OCI-LY1 (cell line): ENCODE results near the gene ALPK1.
A peak's percentile ranks its signal among the peaks of the same experiment; 100 is the strongest.

Experiments used
- H2AFZ ChIP-seq: fragments of 200-600 bp; sonication (generic), shearing (Covaris generic); 2 replicates; pipeline ENCODE4 v1.6.0; 2014; ENCODE audit warnings: antibody characterized with exemption, mild to moderate bottlenecking, low read length
- H3F3A ChIP-seq: fragments of 200-600 bp; sonication (generic), shearing (Covaris generic); 2 replicates; pipeline ENCODE4 v1.6.0; 2014; ENCODE audit warnings: mild to moderate bottlenecking, antibody characterized with exemption, low read length, moderate library complexity; ENCODE audit not compliant: insufficient read depth
- H3K27ac ChIP-seq: fragments of 200-600 bp; sonication (generic); 2 replicates; pipeline ENCODE4 v1.5.1; 2014; ENCODE audit warnings: low read length, mixed run types, mild to moderate bottlenecking, low read depth; ENCODE audit not compliant: poor library complexity, severe bottlenecking
- H3K27me3 ChIP-seq: fragments of 200-600 bp; sonication (generic); 2 replicates; pipeline ENCODE4 v1.6.0; 2014; ENCODE audit warnings: antibody characterized with exemption, mild to moderate bottlenecking, low read length, moderate library complexity; ENCODE audit not compliant: insufficient read depth
- H3K36me3 ChIP-seq: fragments of 200-600 bp; sonication (generic); 2 replicates; pipeline ENCODE4 v1.6.1; 2014; ENCODE audit warnings: mild to moderate bottlenecking, antibody characterized with exemption, low read length, moderate library complexity, mixed read lengths; ENCODE audit not compliant: insufficient read depth
- H3K4me1 ChIP-seq: fragments of 200-600 bp; sonication (generic); 2 replicates; pipeline ENCODE4 v1.5.1; 2014; ENCODE audit warnings: mild to moderate bottlenecking, low read length, moderate library complexity; ENCODE audit not compliant: insufficient read depth, severe bottlenecking
- H3K4me2 ChIP-seq: fragments of 200-600 bp; sonication (generic), shearing (Covaris generic); 2 replicates; pipeline ENCODE4 v1.6.1; 2014; ENCODE audit warnings: low read length
- H3K4me3 ChIP-seq: fragments of 200-600 bp; sonication (generic); 2 replicates; pipeline ENCODE4 v1.5.1; 2014; ENCODE audit warnings: low read length, low read depth, mild to moderate bottlenecking, mixed read lengths; ENCODE audit not compliant: poor library complexity, severe bottlenecking
- H3K79me2 ChIP-seq: fragments of 200-600 bp; shearing (Covaris generic); 2 replicates; pipeline ENCODE4 v1.6.1; 2016; ENCODE audit warnings: mixed run types, low read length, mixed read lengths; ENCODE audit not compliant: insufficient read depth
- H3K9ac ChIP-seq: fragments of 200-600 bp; sonication (generic), shearing (Covaris generic); 2 replicates; pipeline ENCODE4 v1.6.1; 2014; ENCODE audit warnings: mild to moderate bottlenecking, low read length, mixed read lengths
- H3K9me2 ChIP-seq: fragments of 200-600 bp; sonication (generic), shearing (Covaris generic); 2 replicates; pipeline ENCODE4 v1.6.1; 2014; ENCODE audit warnings: low read depth, mild to moderate bottlenecking, low read length, mixed read lengths
- H3K9me3 ChIP-seq: fragments of 200-600 bp; shearing (Covaris generic); 2 replicates; pipeline ENCODE4 v1.6.1; 2014; ENCODE audit warnings: low read length, mixed read lengths
- H4K20me1 ChIP-seq: fragments of 200-600 bp; sonication (generic), shearing (Covaris generic); 2 replicates; pipeline ENCODE4 v1.6.0; 2016; ENCODE audit warnings: mild to moderate bottlenecking, low read length; ENCODE audit not compliant: insufficient read depth
- EZH2 ChIP-seq: fragments of 200-600 bp; sonication (generic), shearing (Covaris generic); IDR thresholded peaks from 2 replicates; pipeline ENCODE4 v1.8.0; 2017; ENCODE audit warnings: borderline replicate concordance, mixed run types, mild to moderate bottlenecking, antibody characterized with exemption, low read length, moderate library complexity, mixed read lengths
- TF ChIP-seq, protein P1 (sequence below): fragments of 200-600 bp; sonication (generic), shearing (Covaris generic); IDR thresholded peaks from 2 replicates; pipeline ENCODE4 v1.5.1; 2017; ENCODE audit warnings: mild to moderate bottlenecking, antibody characterized with exemption, low read length, moderate library complexity, mixed read lengths

ALPK1 gene

DNA sequence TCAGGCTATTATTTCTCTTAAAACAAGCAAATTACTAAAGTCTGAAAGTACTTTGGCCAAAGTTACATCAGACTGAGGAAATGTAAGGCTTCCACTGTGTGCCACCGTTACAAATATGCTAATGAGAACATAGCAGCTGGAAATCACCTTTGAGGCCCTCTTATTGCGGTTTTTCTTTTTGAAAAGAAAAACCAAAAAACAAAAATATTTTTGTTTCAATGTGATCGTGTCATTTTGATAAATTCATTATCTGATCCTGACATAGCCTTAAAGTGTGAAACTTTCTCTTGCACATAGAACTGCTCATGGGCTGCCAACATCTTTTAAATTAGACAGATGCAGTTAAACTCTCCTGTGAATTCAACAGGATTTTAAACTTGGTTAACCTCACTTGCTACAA is 8.7 kb upstream of the ALPK1 start:
- peak overlapping the region; percentile 85 for H3K4me2 ChIP-seq
- peak overlapping the region; percentile 99 for H3K27ac ChIP-seq
- peaks cover 5% of the 10 kb centered on the region; the same call in 1 of the 2 replicates for H3F3A ChIP-seq
- peak overlapping the region; percentile 71 for H3K9ac ChIP-seq
- H3K9me2 ChIP-seq, result no peaks in the 10 kb centered on the region
- H3K4me3 ChIP-seq, result peak overlapping the region; percentile 53
- H3K4me1 ChIP-seq, result peaks cover 54% of the 10 kb centered on the region
- peaks cover 16% of the 10 kb centered on the region for H3K36me3 ChIP-seq
- no peaks in the 10 kb centered on the region for H3K9me3 ChIP-seq
- TF ChIP-seq, protein P1, sequence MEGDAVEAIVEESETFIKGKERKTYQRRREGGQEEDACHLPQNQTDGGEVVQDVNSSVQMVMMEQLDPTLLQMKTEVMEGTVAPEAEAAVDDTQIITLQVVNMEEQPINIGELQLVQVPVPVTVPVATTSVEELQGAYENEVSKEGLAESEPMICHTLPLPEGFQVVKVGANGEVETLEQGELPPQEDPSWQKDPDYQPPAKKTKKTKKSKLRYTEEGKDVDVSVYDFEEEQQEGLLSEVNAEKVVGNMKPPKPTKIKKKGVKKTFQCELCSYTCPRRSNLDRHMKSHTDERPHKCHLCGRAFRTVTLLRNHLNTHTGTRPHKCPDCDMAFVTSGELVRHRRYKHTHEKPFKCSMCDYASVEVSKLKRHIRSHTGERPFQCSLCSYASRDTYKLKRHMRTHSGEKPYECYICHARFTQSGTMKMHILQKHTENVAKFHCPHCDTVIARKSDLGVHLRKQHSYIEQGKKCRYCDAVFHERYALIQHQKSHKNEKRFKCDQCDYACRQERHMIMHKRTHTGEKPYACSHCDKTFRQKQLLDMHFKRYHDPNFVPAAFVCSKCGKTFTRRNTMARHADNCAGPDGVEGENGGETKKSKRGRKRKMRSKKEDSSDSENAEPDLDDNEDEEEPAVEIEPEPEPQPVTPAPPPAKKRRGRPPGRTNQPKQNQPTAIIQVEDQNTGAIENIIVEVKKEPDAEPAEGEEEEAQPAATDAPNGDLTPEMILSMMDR, result no peak
- TF ChIP-seq EZH2, result no peak
- H2AFZ ChIP-seq, result peak overlapping the region; percentile 64; the same call in 1 of the 2 replicates
- no peaks in the 10 kb centered on the region for H3K27me3 ChIP-seq
- H3K79me2 ChIP-seq, result peaks cover 22% of the 10 kb centered on the region
- no peaks in the 10 kb centered on the region for H4K20me1 ChIP-seq

DNA sequence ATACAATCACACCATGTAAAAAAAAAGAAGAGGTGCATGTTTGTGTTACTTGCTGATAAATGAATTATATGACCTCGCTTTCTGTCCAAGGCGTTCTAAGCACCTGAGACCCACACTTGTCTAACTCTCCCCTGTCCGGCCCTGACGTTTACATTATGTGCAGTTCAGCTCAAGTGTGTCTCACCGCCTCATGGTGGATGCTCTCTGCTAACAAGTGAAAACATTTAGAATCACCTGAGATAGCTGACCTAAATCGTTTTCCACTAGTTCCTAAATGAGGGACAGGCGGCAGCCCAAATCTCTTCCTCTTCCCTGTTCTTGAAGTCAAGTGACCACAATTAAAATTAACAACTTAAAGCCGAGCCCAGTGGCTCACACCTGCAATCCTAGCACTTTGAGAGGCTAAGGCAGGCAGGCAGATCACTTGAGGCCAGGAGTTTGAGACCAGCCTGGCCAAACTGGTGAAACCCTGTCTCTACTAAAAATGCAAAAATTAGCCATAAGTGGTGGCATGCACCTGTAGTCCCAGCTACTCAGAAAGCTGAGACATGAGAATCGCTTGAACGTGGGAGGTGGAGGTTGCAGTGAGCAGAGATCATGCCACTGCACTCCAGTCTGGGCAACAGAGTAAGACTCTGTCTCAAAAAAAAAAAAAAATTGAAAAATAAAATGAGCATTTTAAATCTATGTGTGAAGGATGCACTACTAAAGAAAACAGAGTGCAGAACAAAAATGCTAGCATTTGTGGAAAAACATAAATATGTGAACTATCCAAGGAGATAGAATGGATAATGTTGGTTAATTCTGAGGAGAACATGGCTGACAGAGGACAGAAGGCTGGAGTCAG is 7.5 kb upstream of the ALPK1 start:
- Histone ChIP-seq H2AFZ (no peak overlapping the region), H3K27me3 (no peaks in the 10 kb centered on the region), H3K9ac (peak overlapping the region; percentile 71), H3K79me2 (peaks cover 10% of the 10 kb centered on the region), H3K9me2 (no peaks in the 10 kb centered on the region), H3K36me3 (peaks cover 5% of the 10 kb centered on the region), H3K9me3 (no peaks in the 10 kb centered on the region), H3F3A (peaks cover 5% of the 10 kb centered on the region; the same call in 1 of the 2 replicates), H3K27ac (peak overlapping the region; percentile 99), H4K20me1 (no peaks in the 10 kb centered on the region), H3K4me3 (no peak overlapping the region), H3K4me2 (peak overlapping the region; percentile 85), H3K4me1 (peaks cover 46% of the 10 kb centered on the region)
- TF ChIP-seq EZH2, result no peak
- TF ChIP-seq, protein P1, result no peak

DNA sequence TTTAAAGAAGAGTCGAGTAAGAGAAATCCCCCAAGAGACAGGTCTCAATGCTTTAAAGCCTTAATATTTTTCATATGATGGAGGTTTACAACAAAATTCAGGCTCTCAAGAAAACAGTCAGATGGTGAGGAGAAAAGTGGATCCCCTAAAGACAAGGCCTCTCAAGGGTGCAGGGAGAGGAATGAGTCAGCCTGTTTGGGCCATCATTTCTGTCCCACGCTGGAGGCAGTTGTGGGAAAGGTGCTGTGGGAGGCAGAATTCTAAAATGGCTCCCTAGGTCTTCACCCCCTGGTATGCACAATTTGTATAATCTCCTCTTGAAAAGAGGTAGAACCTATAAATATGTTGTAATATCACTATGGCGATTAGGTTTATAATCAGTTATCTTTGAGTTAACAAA is 6.8 kb upstream of the ALPK1 start:
- Histone ChIP-seq H3K9me2 (no peaks in the 10 kb centered on the region), H4K20me1 (no peaks in the 10 kb centered on the region), H3F3A (peaks cover 5% of the 10 kb centered on the region; the same call in 1 of the 2 replicates), H3K9me3 (no peaks in the 10 kb centered on the region), H3K9ac (no peak overlapping the region), H3K36me3 (no peaks in the 10 kb centered on the region; the same call in 1 of the 2 replicates), H3K27me3 (no peaks in the 10 kb centered on the region), H3K79me2 (peaks cover 3% of the 10 kb centered on the region), H3K27ac (peak overlapping the region; percentile 99), H3K4me3 (no peak overlapping the region), H2AFZ (no peak overlapping the region), H3K4me2 (no peak overlapping the region), H3K4me1 (peaks cover 46% of the 10 kb centered on the region)
- TF ChIP-seq EZH2, result no peak
- TF ChIP-seq, protein P1, result no peak
